Measurements from ENCODE around the gene EPHB1. TPM values are rescaled to one million over a fixed set of nuclear protein-coding genes. Genes with fewer than 3 reads are reported as not detected.
"Not testable (repeated sequence)": the region's sequence is repeated elsewhere in the genome, so short reads cannot be mapped to it uniquely, and the experiment has no call there.

EPHB1 gene
- total RNA-seq, 1 donor from 2014 or later: 1.6 TPM

- TF ChIP-seq, protein P1, sequence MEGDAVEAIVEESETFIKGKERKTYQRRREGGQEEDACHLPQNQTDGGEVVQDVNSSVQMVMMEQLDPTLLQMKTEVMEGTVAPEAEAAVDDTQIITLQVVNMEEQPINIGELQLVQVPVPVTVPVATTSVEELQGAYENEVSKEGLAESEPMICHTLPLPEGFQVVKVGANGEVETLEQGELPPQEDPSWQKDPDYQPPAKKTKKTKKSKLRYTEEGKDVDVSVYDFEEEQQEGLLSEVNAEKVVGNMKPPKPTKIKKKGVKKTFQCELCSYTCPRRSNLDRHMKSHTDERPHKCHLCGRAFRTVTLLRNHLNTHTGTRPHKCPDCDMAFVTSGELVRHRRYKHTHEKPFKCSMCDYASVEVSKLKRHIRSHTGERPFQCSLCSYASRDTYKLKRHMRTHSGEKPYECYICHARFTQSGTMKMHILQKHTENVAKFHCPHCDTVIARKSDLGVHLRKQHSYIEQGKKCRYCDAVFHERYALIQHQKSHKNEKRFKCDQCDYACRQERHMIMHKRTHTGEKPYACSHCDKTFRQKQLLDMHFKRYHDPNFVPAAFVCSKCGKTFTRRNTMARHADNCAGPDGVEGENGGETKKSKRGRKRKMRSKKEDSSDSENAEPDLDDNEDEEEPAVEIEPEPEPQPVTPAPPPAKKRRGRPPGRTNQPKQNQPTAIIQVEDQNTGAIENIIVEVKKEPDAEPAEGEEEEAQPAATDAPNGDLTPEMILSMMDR (IDR thresholded peaks at IDR 0.05): no peak
- intact Hi-C loops (cut with DNase I): no loop called here
- DNase-seq (no peak), ATAC-seq (no peak)
- Histone ChIP-seq H3K4me1 (no peaks in the 10 kb centered on the region), H3K27ac (no peak overlapping the region), H3K9me3 (no peaks in the 10 kb centered on the region), H3K27me3 (no peaks in the 10 kb centered on the region), H3K4me3 (no peak overlapping the region), H3K36me3 (no peaks in the 10 kb centered on the region)
These were observed 223.3 kb downstream of the EPHB1 start for GRCh38 chr3:135018149-135018923.

DNA sequence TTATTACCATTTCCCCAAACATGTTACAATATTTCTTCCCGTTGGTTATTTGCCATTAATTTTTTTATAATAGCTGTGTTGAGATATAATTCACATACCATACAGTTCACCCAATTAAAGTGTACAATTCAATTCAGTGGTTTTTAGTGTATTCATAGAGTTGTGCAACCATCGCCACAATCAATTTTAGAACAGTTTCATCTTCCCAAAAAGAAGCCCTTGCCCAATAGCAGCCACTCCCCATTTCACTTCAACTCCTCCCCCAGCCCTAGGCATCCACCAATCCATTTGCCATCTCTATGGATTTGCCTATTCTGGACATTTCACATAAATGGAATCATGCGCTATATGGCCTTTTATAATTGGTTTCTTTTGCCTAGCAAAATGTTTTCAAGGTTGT is 225.1 kb downstream of the EPHB1 start:
- H3K27ac ChIP-seq: no peak overlapping the region
- H3K4me1 ChIP-seq: no peaks in the 10 kb centered on the region
- no peaks in the 10 kb centered on the region for H3K27me3 ChIP-seq
- H3K36me3 ChIP-seq: no peaks in the 10 kb centered on the region
- H3K9me3 ChIP-seq: no peaks in the 10 kb centered on the region
- DNase-seq: no peak
- intact Hi-C loops (cut with DNase I): no loop called here
- ATAC-seq: no peak
- TF ChIP-seq, protein P1 (IDR thresholded peaks at IDR 0.05): no peak
- no peak overlapping the region for H3K4me3 ChIP-seq

DNA sequence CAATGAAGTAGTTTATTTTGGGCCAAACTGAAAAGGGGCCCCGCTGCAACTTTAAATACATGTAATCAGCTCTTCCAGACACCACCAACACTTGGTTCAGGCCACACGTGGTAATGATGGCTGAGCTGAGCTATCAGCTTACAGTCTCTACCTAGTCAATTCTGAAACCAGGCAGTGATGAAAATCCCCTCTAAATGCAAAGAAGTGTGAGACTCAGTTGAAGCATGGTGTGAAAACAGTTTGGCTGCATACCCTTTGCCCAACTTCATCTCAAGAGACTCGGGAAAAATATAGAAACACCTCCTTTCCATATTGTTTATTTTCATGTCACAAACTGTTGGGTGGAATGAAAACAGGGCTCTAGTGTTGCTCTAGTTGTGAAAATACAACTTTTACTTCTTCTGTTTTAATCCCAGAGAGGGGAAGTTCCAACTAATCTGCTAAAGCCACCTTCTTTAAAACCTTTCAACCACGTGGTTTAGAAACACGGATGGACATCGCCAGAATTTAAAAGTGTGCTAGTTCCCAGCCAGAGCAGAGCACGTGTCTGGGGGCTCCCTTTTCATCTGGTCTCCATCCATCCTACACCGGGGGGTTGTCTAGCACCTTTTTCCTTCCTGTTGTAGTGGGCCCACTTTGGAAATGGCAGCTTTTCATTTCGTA is 229.1 kb downstream of the EPHB1 start:
- no peaks in the 10 kb centered on the region for H3K36me3 ChIP-seq

DNA sequence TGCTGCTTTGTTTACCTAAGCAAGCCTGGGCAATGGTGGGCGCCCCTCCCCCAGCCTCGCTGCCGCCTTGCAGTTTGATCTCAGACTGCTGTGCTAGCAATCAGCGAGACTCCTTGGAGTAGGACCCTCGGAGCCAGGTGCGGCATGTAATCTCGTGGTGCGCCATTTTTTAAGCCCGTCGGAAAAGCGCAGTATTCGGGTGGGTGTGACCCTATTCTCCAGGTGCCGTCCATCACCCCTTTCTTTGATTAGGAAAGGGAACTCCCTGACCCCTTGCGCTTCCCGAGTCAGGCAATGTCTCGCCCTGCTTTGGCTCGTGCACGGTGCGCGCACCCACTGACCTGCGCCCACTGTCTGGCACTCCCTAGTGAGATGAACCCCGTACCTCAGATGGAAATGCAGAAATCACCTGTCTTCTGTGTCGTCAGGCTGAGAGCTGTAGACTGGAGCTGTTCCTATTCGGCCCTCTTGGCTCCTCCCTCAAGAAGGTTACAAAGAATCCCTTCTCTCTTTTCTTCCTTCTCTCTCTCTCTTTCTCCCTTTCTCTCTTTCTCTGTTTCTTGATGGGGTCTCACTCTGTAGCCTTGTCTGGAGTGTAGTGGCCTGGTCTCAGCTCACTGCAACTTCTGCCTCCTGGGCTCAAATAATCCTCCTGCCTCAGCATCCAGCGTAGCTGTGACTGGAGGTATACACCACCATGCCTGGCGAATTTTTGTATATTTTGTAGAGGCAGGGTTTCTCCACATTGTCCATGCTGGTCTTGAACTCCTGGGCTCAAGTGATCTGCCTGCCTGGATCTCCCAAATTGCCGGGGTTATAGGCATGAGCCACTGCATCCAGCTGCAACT is 235.9 kb downstream of the EPHB1 start:
- H3K4me3 ChIP-seq; ATAC-seq; DNase-seq; H3K27ac ChIP-seq; H3K27me3 ChIP-seq; H3K4me1 ChIP-seq; H3K36me3 ChIP-seq; H3K9me3 ChIP-seq; intact Hi-C loops (cut with DNase I): not testable (repeated sequence)

More for the DNA sequence above, 229.1 kb downstream of the EPHB1 start:
- ATAC-seq (no peak), DNase-seq (no peak)
- intact Hi-C loops (cut with DNase I): no loop called here
- Histone ChIP-seq H3K9me3 (no peaks in the 10 kb centered on the region), H3K27ac (no peak overlapping the region), H3K4me1 (no peaks in the 10 kb centered on the region), H3K27me3 (no peaks in the 10 kb centered on the region), H3K4me3 (no peak overlapping the region)
- TF ChIP-seq, protein P1 (IDR thresholded peaks at IDR 0.05): no peak

GRCh38 chr3:135033737-135034136 is 238.7 kb downstream of the EPHB1 start:
- H3K4me1 ChIP-seq: no peaks in the 10 kb centered on the region
- H3K36me3 ChIP-seq: no peaks in the 10 kb centered on the region
- H3K27ac ChIP-seq: no peak overlapping the region
- no peak overlapping the region for H3K4me3 ChIP-seq
- H3K9me3 ChIP-seq: no peaks in the 10 kb centered on the region
- no peaks in the 10 kb centered on the region for H3K27me3 ChIP-seq
- DNase-seq (no peak), ATAC-seq (no peak)
- TF ChIP-seq, protein P1 (IDR thresholded peaks at IDR 0.05): no peak
- intact Hi-C loops (cut with DNase I): no loop called here

Measured in upper lobe of right lung (tissue), 1 donor.